Measurements from ENCODE around the gene SLC29A4. TPM values are rescaled to one million over a fixed set of nuclear protein-coding genes. Genes with fewer than 3 reads are reported as not detected.

SLC29A4 gene
- total RNA-seq, 2 experiments from 2014 or later, result 0.06 to 0.67 TPM

GRCh38 chr7:5296611-5297226, 14.0 kb downstream of the SLC29A4 start:
- BruUV-seq (replicated peaks), result no TSS peak
- TF ChIP-seq EZH2phosphoT487 (IDR thresholded peaks at IDR 0.05; ENCODE audit: borderline replicate concordance, low read depth, low read length) (no peak), CTCF (conservative IDR thresholded peaks at IDR 0.05; ENCODE audit: low read length) (no peak)
- Histone ChIP-seq H3K27ac (ENCODE audit: low read depth, low read length, poor library complexity, severe bottlenecking) (no peak overlapping the region), H3K36me3 (ENCODE audit: insufficient read depth, low read length) (no peaks in the 10 kb centered on the region), H2AFZ (ENCODE audit: low read length) (peak overlapping the region; percentile 58), H3K9me2 (ENCODE audit: insufficient read depth, low read length) (no peaks in the 10 kb centered on the region), H3K4me1 (ENCODE audit: insufficient read depth, low read length, poor library complexity, severe bottlenecking) (peaks cover 5% of the 10 kb centered on the region), H3K79me2 (ENCODE audit: insufficient read depth, low read depth, low read length) (no peaks in the 10 kb centered on the region), H4K20me1 (ENCODE audit: insufficient read depth, low read length) (no peaks in the 10 kb centered on the region), H3K4me2 (ENCODE audit: low read length) (peak overlapping the region; percentile 63), H3K4me3 (ENCODE audit: low read depth, low read length, poor library complexity, severe bottlenecking) (peak overlapping the region; percentile 57), H3K9me3 (ENCODE audit: low read length) (no peaks in the 10 kb centered on the region)
- DNase-seq (ENCODE audit: low spot score), result peak; percentile 69
- ChIA-PET POLR2A (interaction anchor here (0.5 to 0.6 kb wide), 2 partner anchors 67 to 136 kb away, joined by 3 to 4 read pairs; no protein-coding TSS in a partner anchor), CTCF (ENCODE audit: unreplicated experiment) (no interaction called here)
- intact Hi-C loops (cut with micrococcal nuclease; ENCODE audit: unreplicated experiment), result no loop called here

- no peaks in the 10 kb centered on the region for H3K79me2 ChIP-seq (ENCODE audit: insufficient read depth, low read depth, low read length)
- no peak overlapping the region for H3K27ac ChIP-seq (ENCODE audit: low read depth, low read length, poor library complexity, severe bottlenecking)
- no peak overlapping the region for H3K4me3 ChIP-seq (ENCODE audit: low read depth, low read length, poor library complexity, severe bottlenecking)
- POLR2A ChIA-PET, result no interaction called here
- intact Hi-C loops (cut with micrococcal nuclease; ENCODE audit: unreplicated experiment), result no loop called here
- H3K9me2 ChIP-seq (ENCODE audit: insufficient read depth, low read length), result no peaks in the 10 kb centered on the region
- no peak for DNase-seq (ENCODE audit: low spot score)
- CTCF ChIA-PET (ENCODE audit: unreplicated experiment), result interaction anchor here (0.7 kb wide), 1 partner anchor 9 kb away, joined by 3 read pairs; no protein-coding TSS in a partner anchor
- no peaks in the 10 kb centered on the region for H3K9me3 ChIP-seq (ENCODE audit: low read length)
- H3K4me1 ChIP-seq (ENCODE audit: insufficient read depth, low read length, poor library complexity, severe bottlenecking), result peaks cover 5% of the 10 kb centered on the region
- no peak overlapping the region for H2AFZ ChIP-seq (ENCODE audit: low read length)
- no peaks in the 10 kb centered on the region for H4K20me1 ChIP-seq (ENCODE audit: insufficient read depth, low read length)
- no peak overlapping the region for H3K4me2 ChIP-seq (ENCODE audit: low read length)
- no peaks in the 10 kb centered on the region for H3K36me3 ChIP-seq (ENCODE audit: insufficient read depth, low read length)
- BruUV-seq (replicated peaks), result no TSS peak
- no peak for TF ChIP-seq EZH2phosphoT487 (IDR thresholded peaks at IDR 0.05; ENCODE audit: borderline replicate concordance, low read depth, low read length)
- TF ChIP-seq CTCF (conservative IDR thresholded peaks at IDR 0.05; ENCODE audit: low read length), result no peak
Observed at GRCh38 chr7:5300366-5300765, 17.6 kb downstream of the SLC29A4 start.

- Histone ChIP-seq H2AFZ (ENCODE audit: low read length) (no peak overlapping the region), H3K27ac (ENCODE audit: low read depth, low read length, poor library complexity, severe bottlenecking) (no peak overlapping the region), H3K4me3 (ENCODE audit: low read depth, low read length, poor library complexity, severe bottlenecking) (no peak overlapping the region), H3K4me1 (ENCODE audit: insufficient read depth, low read length, poor library complexity, severe bottlenecking) (no peaks in the 10 kb centered on the region), H3K9me3 (ENCODE audit: low read length) (no peaks in the 10 kb centered on the region), H4K20me1 (ENCODE audit: insufficient read depth, low read length) (no peaks in the 10 kb centered on the region), H3K79me2 (ENCODE audit: insufficient read depth, low read depth, low read length) (no peaks in the 10 kb centered on the region), H3K9me2 (ENCODE audit: insufficient read depth, low read length) (no peaks in the 10 kb centered on the region), H3K36me3 (ENCODE audit: insufficient read depth, low read length) (no peaks in the 10 kb centered on the region), H3K4me2 (ENCODE audit: low read length) (no peak overlapping the region)
- TF ChIP-seq CTCF (conservative IDR thresholded peaks at IDR 0.05; ENCODE audit: low read length) (no peak), EZH2phosphoT487 (IDR thresholded peaks at IDR 0.05; ENCODE audit: borderline replicate concordance, low read depth, low read length) (no peak)
- POLR2A ChIA-PET, result no interaction called here
- no peak for DNase-seq (ENCODE audit: low spot score)
- BruUV-seq (replicated peaks), result no TSS peak
- intact Hi-C loops (cut with micrococcal nuclease; ENCODE audit: unreplicated experiment), result no loop called here
- CTCF ChIA-PET (ENCODE audit: unreplicated experiment), result no interaction called here
Observed at GRCh38 chr7:5302577-5302976, 19.8 kb downstream of the SLC29A4 start.

Measured in OCI-LY7 (cell line).